ENCODE results near the gene ANKRD63. TPM values are rescaled to one million over a fixed set of nuclear protein-coding genes. Genes with fewer than 3 reads are reported as not detected.
A peak's percentile ranks its signal among the peaks of the same experiment; 100 is the strongest.

Gene ANKRD63
- total RNA-seq, 1 donor: not detected

- Histone ChIP-seq H4K20me1 (ENCODE audit: insufficient read depth, low read length) (no peaks in the 10 kb centered on the region), H3K27ac (ENCODE audit: low read depth, low read length) (no peak overlapping the region), H3K4me2 (ENCODE audit: insufficient read depth, low read length) (no peak overlapping the region), H3K9me3 (ENCODE audit: low read depth, low read length) (no peaks in the 10 kb centered on the region), H3K27me3 (ENCODE audit: insufficient read depth, low read length) (peaks cover 51% of the 10 kb centered on the region), H3K4me3 (ENCODE audit: insufficient read depth, low read length) (no peak overlapping the region), H2AFZ (ENCODE audit: low read length) (no peak overlapping the region), H3K36me3 (ENCODE audit: insufficient read depth, low read length) (no peaks in the 10 kb centered on the region), H3K79me2 (ENCODE audit: insufficient read depth, low read length) (no peaks in the 10 kb centered on the region), H3K4me1 (ENCODE audit: insufficient read depth, low read length) (no peaks in the 10 kb centered on the region)
- no peak for TF ChIP-seq CTCF (IDR thresholded peaks at IDR 0.05; ENCODE audit: extremely low read depth, low read depth, low read length)
- DNase-seq (ENCODE audit: insufficient read length, low spot score, missing footprints): no peak
These were observed 28.4 kb downstream of the ANKRD63 start for GRCh38 chr15:40254452-40254851.

- H3K4me3 ChIP-seq (ENCODE audit: insufficient read depth, low read length): peak overlapping the region; percentile 69
- H3K36me3 ChIP-seq (ENCODE audit: insufficient read depth, low read length): no peaks in the 10 kb centered on the region
- H3K4me1 ChIP-seq (ENCODE audit: insufficient read depth, low read length): peaks cover 4% of the 10 kb centered on the region
- no peaks in the 10 kb centered on the region for H3K79me2 ChIP-seq (ENCODE audit: insufficient read depth, low read length)
- peak overlapping the region; percentile 70 for H2AFZ ChIP-seq (ENCODE audit: low read length)
- peaks cover 50% of the 10 kb centered on the region for H3K27me3 ChIP-seq (ENCODE audit: insufficient read depth, low read length)
- no peak overlapping the region for H3K27ac ChIP-seq (ENCODE audit: low read depth, low read length)
- H4K20me1 ChIP-seq (ENCODE audit: insufficient read depth, low read length): no peaks in the 10 kb centered on the region
- no peaks in the 10 kb centered on the region for H3K9me3 ChIP-seq (ENCODE audit: low read depth, low read length)
- DNase-seq (ENCODE audit: insufficient read length, low spot score, missing footprints): peak; percentile 81
- peak overlapping the region; percentile 81 for H3K4me2 ChIP-seq (ENCODE audit: insufficient read depth, low read length)
- no peak for TF ChIP-seq CTCF (IDR thresholded peaks at IDR 0.05; ENCODE audit: extremely low read depth, low read depth, low read length)
These were observed 29.6 kb downstream of the ANKRD63 start for GRCh38 chr15:40253167-40253790.

- peak overlapping the region; percentile 70 for H2AFZ ChIP-seq (ENCODE audit: low read length)
- no peak for TF ChIP-seq CTCF (IDR thresholded peaks at IDR 0.05; ENCODE audit: extremely low read depth, low read depth, low read length)
These were observed 30.3 kb downstream of the ANKRD63 start for GRCh38 chr15:40252438-40253166.

GRCh38 chr15:40252141-40252437 is 30.8 kb downstream of the ANKRD63 start:
- H3K4me2 ChIP-seq (ENCODE audit: insufficient read depth, low read length): peak overlapping the region; percentile 81

More at GRCh38 chr15:40252438-40253166, 30.3 kb downstream of the ANKRD63 start:
- H3K27ac ChIP-seq (ENCODE audit: low read depth, low read length): no peak overlapping the region
- no peaks in the 10 kb centered on the region for H3K79me2 ChIP-seq (ENCODE audit: insufficient read depth, low read length)
- peaks cover 4% of the 10 kb centered on the region for H3K4me1 ChIP-seq (ENCODE audit: insufficient read depth, low read length)
- peak; percentile 85 for DNase-seq (ENCODE audit: insufficient read length, low spot score, missing footprints)
- no peaks in the 10 kb centered on the region for H3K36me3 ChIP-seq (ENCODE audit: insufficient read depth, low read length)
- no peaks in the 10 kb centered on the region for H4K20me1 ChIP-seq (ENCODE audit: insufficient read depth, low read length)
- H3K4me3 ChIP-seq (ENCODE audit: insufficient read depth, low read length): peak overlapping the region; percentile 69
- H3K4me2 ChIP-seq (ENCODE audit: insufficient read depth, low read length): peak overlapping the region; percentile 81
- no peaks in the 10 kb centered on the region for H3K9me3 ChIP-seq (ENCODE audit: low read depth, low read length)
- peaks cover 51% of the 10 kb centered on the region for H3K27me3 ChIP-seq (ENCODE audit: insufficient read depth, low read length)

More at GRCh38 chr15:40252141-40252437, 30.8 kb downstream of the ANKRD63 start:
- no peak overlapping the region for H3K4me3 ChIP-seq (ENCODE audit: insufficient read depth, low read length)
- no peak for TF ChIP-seq CTCF (IDR thresholded peaks at IDR 0.05; ENCODE audit: extremely low read depth, low read depth, low read length)
- no peaks in the 10 kb centered on the region for H4K20me1 ChIP-seq (ENCODE audit: insufficient read depth, low read length)
- H2AFZ ChIP-seq (ENCODE audit: low read length): no peak overlapping the region
- H3K4me1 ChIP-seq (ENCODE audit: insufficient read depth, low read length): peaks cover 4% of the 10 kb centered on the region
- peak; percentile 38 for DNase-seq (ENCODE audit: insufficient read length, low spot score, missing footprints)
- peaks cover 54% of the 10 kb centered on the region for H3K27me3 ChIP-seq (ENCODE audit: insufficient read depth, low read length)
- no peak overlapping the region for H3K27ac ChIP-seq (ENCODE audit: low read depth, low read length)
- H3K9me3 ChIP-seq (ENCODE audit: low read depth, low read length): no peaks in the 10 kb centered on the region
- H3K36me3 ChIP-seq (ENCODE audit: insufficient read depth, low read length): no peaks in the 10 kb centered on the region
- no peaks in the 10 kb centered on the region for H3K79me2 ChIP-seq (ENCODE audit: insufficient read depth, low read length)

Measured in osteoblast (primary cell).